Measurements from ENCODE around the gene NKX2-4.

Gene NKX2-4

DNA sequence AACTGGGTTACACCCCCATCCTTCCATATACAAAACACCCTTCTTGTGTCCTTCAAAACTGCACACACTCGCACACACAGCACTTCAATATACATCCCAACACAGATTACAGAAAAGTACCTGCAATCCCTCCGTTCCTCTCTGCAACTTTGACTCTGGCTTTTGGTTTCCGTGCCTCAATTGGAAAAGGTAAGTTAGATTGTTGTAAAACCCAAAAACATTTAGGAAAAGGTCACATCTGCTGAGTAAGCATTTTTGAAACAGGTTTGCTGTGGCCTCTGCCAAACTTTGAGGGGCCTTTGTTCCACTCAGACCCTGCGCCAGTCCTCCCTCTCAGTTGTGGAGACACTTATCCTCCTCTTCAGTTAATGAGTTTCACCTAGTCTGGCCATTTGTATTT is 4.2 kb downstream of the NKX2-4 start:
- TF ChIP-seq, protein P1, sequence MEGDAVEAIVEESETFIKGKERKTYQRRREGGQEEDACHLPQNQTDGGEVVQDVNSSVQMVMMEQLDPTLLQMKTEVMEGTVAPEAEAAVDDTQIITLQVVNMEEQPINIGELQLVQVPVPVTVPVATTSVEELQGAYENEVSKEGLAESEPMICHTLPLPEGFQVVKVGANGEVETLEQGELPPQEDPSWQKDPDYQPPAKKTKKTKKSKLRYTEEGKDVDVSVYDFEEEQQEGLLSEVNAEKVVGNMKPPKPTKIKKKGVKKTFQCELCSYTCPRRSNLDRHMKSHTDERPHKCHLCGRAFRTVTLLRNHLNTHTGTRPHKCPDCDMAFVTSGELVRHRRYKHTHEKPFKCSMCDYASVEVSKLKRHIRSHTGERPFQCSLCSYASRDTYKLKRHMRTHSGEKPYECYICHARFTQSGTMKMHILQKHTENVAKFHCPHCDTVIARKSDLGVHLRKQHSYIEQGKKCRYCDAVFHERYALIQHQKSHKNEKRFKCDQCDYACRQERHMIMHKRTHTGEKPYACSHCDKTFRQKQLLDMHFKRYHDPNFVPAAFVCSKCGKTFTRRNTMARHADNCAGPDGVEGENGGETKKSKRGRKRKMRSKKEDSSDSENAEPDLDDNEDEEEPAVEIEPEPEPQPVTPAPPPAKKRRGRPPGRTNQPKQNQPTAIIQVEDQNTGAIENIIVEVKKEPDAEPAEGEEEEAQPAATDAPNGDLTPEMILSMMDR (conservative IDR thresholded peaks at IDR 0.05; ENCODE audit: low read depth, low read length), result no peak
- DNase-seq (ENCODE audit: low read depth), result no peak
- H3K4me3 ChIP-seq (ENCODE audit: low read length), result no peak overlapping the region

DNA sequence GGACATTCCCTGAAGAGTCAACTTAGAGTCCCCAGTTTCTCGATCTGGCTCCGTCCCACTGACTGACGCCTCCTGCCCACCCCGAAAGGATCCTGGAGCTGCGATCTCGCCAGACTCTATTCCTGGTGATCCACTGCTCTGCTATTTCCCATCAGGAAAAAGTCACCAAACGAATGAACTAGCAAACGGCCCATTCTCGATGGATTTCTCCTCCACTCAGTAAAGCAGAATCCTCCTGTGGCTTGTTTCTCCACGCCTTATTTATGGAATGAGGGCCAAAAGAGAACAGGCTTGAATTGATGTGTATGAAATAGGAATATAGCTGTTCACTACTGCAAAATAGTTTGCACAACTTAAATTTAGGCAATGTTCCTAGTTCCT is 5.4 kb downstream of the NKX2-4 start:
- TF ChIP-seq, protein P1 (conservative IDR thresholded peaks at IDR 0.05; ENCODE audit: low read depth, low read length), result no peak
- H3K4me3 ChIP-seq (ENCODE audit: low read length), result no peak overlapping the region
- no peak for DNase-seq (ENCODE audit: low read depth)

DNA sequence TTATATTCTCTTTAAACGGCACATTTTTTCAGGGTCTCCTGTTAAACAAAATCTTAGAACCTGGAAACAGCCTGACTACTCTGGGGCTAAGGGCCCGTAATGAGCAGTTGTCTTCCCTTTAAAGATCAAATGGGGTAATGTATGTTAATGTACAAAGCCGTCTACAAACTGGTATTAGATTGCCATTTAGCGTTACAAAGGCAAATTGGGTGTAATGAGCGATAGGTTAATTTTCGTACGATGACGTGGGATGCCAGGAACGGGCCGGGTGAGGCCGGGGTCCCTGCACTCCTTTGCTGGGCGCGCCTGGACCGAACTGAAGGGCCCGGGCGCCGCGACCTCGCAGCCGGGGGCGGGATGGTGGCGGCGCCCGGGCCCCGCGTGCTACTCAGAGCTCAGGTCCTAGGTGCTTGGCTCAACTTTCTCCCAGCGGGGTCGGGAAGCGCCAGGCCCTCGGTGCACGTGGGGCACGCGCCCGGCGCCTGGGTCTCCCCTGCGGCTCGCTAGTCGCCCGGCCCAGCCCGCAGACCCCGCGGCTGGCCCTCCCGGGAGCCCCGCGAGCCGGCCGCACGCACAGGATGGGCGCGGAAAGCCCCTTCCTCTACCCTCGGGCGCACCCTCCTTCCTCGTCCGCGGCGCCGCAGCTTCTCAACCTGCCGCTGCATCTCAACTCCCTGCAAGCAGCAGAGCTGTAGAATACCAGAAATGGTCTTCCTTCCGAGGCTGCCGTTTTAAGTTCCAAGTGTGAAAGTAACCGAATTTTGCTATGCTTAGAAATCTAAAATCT is 5.9 kb downstream of the NKX2-4 start:
- no peak for DNase-seq (ENCODE audit: low read depth)
- TF ChIP-seq, protein P1 (conservative IDR thresholded peaks at IDR 0.05; ENCODE audit: low read depth, low read length), result no peak
- no peak overlapping the region for H3K4me3 ChIP-seq (ENCODE audit: low read length)

DNA sequence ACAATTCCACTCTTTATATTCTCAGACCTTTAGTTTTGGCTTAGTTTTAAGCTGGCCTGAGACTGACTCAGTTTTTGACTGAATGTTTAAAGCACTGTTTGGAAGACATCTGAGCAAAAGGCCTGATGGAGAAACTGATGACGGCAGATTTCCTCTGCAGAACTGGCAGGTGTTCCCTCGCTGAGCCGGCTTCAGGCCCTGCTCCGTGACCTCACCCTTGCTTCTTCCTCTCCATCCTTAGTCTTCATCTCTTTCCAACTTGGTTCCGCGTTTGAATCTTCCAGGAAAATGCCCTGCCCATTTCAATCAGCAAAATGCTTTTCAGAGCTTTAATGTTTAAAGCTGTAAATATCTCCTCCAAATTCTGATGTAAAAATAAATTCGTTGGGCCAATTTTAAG is 6.6 kb downstream of the NKX2-4 start:
- DNase-seq (ENCODE audit: low read depth), result no peak
- H3K4me3 ChIP-seq (ENCODE audit: low read length), result no peak overlapping the region
- TF ChIP-seq, protein P1 (conservative IDR thresholded peaks at IDR 0.05; ENCODE audit: low read depth, low read length), result no peak

DNA sequence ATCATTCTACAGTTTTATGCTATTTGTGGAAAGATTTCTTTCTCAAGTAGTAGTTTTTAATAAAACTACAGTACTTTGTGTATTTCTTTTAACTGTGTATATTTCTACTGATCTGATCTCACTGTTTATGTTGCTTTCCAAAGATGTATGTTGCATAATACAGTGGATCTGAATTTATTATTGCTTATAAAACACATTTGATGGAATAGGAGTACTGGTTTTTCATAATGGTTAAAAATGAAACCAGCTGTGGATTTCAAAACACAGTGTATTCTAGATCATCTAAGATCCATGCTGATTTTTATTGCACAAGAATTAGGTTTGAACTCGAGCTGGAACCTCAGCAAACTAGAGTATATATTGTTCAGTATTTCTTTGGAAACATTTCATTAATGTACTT is 8.0 kb downstream of the NKX2-4 start:
- no peak for DNase-seq (ENCODE audit: low read depth)
- TF ChIP-seq, protein P1 (conservative IDR thresholded peaks at IDR 0.05; ENCODE audit: low read depth, low read length), result no peak
- H3K4me3 ChIP-seq (ENCODE audit: low read length), result no peak overlapping the region

DNA sequence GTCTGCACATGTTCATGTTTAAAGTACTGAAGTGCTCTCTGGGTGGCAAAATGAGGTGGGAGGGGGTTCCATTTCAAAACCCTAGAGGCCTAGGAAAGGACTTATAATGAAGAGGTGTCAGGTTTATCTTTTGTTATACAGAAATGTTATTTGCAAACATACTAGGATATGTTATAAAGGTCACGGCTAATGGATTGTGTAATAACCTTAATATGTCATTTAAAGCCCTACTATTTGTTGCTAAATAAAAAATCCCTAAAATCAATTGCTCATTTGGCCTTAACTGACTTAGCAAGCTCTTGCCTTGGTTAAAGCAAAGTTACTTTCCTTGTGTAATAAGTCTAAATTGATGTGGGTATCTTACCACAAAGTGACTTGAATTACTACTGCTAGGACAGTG is 8.8 kb downstream of the NKX2-4 start:
- DNase-seq (ENCODE audit: low read depth), result no peak
- H3K4me3 ChIP-seq (ENCODE audit: low read length), result no peak overlapping the region
- TF ChIP-seq, protein P1 (conservative IDR thresholded peaks at IDR 0.05; ENCODE audit: low read depth, low read length), result no peak

DNA sequence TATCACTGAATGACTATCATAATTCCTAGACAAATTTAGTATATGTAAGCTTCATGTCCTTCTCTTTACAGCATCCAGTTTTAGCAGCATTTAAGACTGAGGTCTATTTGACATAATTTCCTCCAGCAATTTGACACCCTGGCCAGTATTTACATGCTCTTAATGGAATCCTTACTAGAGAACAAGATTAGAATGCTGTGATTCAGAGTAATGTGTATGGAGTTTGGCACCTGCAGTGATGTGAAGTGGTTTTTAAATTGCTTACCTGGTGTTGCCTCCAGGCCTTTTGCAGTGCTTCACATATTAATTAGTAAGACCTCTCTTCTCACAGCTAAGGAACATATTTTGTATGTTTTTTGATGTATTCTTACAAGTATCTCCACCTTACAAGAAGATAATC is 9.8 kb downstream of the NKX2-4 start:
- no peak for DNase-seq (ENCODE audit: low read depth)
- TF ChIP-seq, protein P1 (conservative IDR thresholded peaks at IDR 0.05; ENCODE audit: low read depth, low read length), result no peak
- no peak overlapping the region for H3K4me3 ChIP-seq (ENCODE audit: low read length)

All from retinal pigment epithelial cell (primary cell).